Activated CD8-positive, alpha-beta T cell treated with anti-CD3 and anti-CD28 coated beads, Interleukin-2, amount 10 ng/mL, durations not matched to agents 7 days and 5 days (primary cell): Measurements from ENCODE around the gene EIF3A. TPM values are rescaled to one million over a fixed set of nuclear protein-coding genes. Genes with fewer than 3 reads are reported as not detected.
"Not testable (repeated sequence)": the region's sequence is repeated elsewhere in the genome, so short reads cannot be mapped to it uniquely, and the experiment has no call there.

Source experiments
- ATAC-seq: fragments of 150-1000 bp; cut with Tn5 transposase; one replicate; pipeline ENCODE4 v1.10.0; 2021; ENCODE audit warnings: moderate library complexity
- CTCF ChIA-PET: fragments of 350-600 bp; sonication (Branson Sonifier 250); formaldehyde crosslinking; loops from one replicate; lab custom pipeline; 2021; ENCODE audit warnings: antibody characterized with exemption; lab: Charles Lee
- POLR2A ChIA-PET: fragments of 350-600 bp; sonication (Branson Sonifier 250); formaldehyde crosslinking; loops from one replicate; lab custom pipeline; 2021; ENCODE audit warnings: antibody characterized with exemption; lab: Charles Lee
- DNase-seq: peaks from one replicate; pipeline ENCODE4 v3.0.0-alpha.2; 2020
- H3K27ac Mint-ChIP-seq: one replicate; pipeline ENCODE4 v1.8.0; 2021; ENCODE audit warnings: mild to moderate bottlenecking, mixed read lengths
- H3K27me3 Mint-ChIP-seq: one replicate; pipeline ENCODE4 v1.8.0; 2021; ENCODE audit warnings: low read depth, mixed read lengths
- H3K36me3 Mint-ChIP-seq: one replicate; pipeline ENCODE4 v1.8.0; 2021; ENCODE audit warnings: low read depth, mixed read lengths
- H3K4me1 Mint-ChIP-seq: one replicate; pipeline ENCODE4 v1.8.0; 2021; ENCODE audit warnings: low read depth, mixed read lengths
- H3K4me3 Mint-ChIP-seq: one replicate; pipeline ENCODE4 v1.8.0; 2021; ENCODE audit warnings: mild to moderate bottlenecking, mixed read lengths
- H3K9me3 Mint-ChIP-seq: one replicate; pipeline ENCODE4 v1.8.0; 2022; ENCODE audit warnings: mixed read lengths; ENCODE audit not compliant: insufficient read depth
- total RNA-seq, 2 experiments: library from RNA; stranded (reverse); gene quantifications; one replicate each; pipeline ENCODE4 v1.2.3, GENCODE V29; 2021

The EIF3A gene
- total RNA-seq, 2 experiments from 2014 or later, result 126 to 127 TPM

GRCh38 chr10:119096641-119097415 lies 16.2 kb upstream of the EIF3A start:
- ATAC-seq, H3K9me3 Mint-ChIP-seq, H3K36me3 Mint-ChIP-seq, H3K27ac Mint-ChIP-seq, H3K27me3 Mint-ChIP-seq, DNase-seq, H3K4me3 Mint-ChIP-seq: not testable (repeated sequence)
- peaks cover 31% of the 10 kb centered on the region for H3K4me1 Mint-ChIP-seq
- ChIA-PET POLR2A (interaction anchor here (0.8 to 1.8 kb wide), 3 partner anchors 8 to 35 kb away, joined by 4 to 6 read pairs (median 4); partner anchors contain the start of gene EIF3A), CTCF (interaction anchor here (1.1 kb wide), 1 partner anchor 15 kb away, joined by 3 read pairs; no protein-coding TSS in a partner anchor)

DNA sequence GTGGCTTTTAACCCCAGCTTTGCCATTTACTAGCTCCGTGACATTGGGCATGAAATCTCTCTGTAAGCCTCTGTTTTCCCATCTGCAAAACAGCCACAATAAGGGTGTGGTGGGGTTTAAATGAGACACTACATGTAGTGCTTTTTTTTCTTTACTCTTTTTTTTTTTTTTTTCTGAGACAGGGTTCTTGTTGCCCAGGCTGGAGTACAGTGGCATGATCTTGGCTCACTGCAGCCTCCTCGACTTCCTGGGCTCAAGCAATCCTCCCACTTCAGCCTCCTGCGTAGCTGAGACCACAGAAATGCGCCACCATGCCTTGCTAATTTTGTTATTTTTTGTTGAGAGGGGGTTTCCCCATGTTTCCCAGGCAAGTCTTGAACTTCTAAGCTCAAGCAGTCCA lies 15.0 kb upstream of the EIF3A start:
- Mint-ChIP-seq H3K36me3 (no peaks in the 10 kb centered on the region), H3K4me3 (no peak overlapping the region), H3K27ac (peak overlapping the region; percentile 26), H3K4me1 (peaks cover 37% of the 10 kb centered on the region), H3K9me3 (no peaks in the 10 kb centered on the region), H3K27me3 (no peaks in the 10 kb centered on the region)
- ChIA-PET POLR2A (interaction anchor here (0.9 to 1.8 kb wide), 3 partner anchors 9 to 36 kb away, joined by 3 to 4 read pairs (median 4); no protein-coding TSS in a partner anchor), CTCF (interaction anchor here (1.1 kb wide), 2 partner anchors 9 to 14 kb away, joined by 3 read pairs; no protein-coding TSS in a partner anchor)
- DNase-seq, result no peak
- ATAC-seq, result no peak

- DNase-seq, result peak; percentile 71
- ATAC-seq, result peak; percentile 87
- peak overlapping the region; percentile 44 for H3K4me3 Mint-ChIP-seq
- CTCF ChIA-PET, result interaction anchor here (0.6 to 1.6 kb wide), 2 partner anchors 10 to 13 kb away, joined by 3 to 7 read pairs; partner anchors contain the start of gene DENND10
- no peaks in the 10 kb centered on the region for H3K36me3 Mint-ChIP-seq
- no peaks in the 10 kb centered on the region for H3K9me3 Mint-ChIP-seq
- H3K27ac Mint-ChIP-seq, result peak overlapping the region; percentile 90
- peaks cover 3% of the 10 kb centered on the region for H3K27me3 Mint-ChIP-seq
- POLR2A ChIA-PET, result interaction anchor here (0.8 to 2.1 kb wide), 6 partner anchors 9 to 41 kb away, joined by 3 to 16 read pairs (median 14); partner anchors contain the start of genes DENND10 and EIF3A
- H3K4me1 Mint-ChIP-seq, result peaks cover 49% of the 10 kb centered on the region
Measured at GRCh38 chr10:119090968-119091367, 10.4 kb upstream of the EIF3A start.

DNA sequence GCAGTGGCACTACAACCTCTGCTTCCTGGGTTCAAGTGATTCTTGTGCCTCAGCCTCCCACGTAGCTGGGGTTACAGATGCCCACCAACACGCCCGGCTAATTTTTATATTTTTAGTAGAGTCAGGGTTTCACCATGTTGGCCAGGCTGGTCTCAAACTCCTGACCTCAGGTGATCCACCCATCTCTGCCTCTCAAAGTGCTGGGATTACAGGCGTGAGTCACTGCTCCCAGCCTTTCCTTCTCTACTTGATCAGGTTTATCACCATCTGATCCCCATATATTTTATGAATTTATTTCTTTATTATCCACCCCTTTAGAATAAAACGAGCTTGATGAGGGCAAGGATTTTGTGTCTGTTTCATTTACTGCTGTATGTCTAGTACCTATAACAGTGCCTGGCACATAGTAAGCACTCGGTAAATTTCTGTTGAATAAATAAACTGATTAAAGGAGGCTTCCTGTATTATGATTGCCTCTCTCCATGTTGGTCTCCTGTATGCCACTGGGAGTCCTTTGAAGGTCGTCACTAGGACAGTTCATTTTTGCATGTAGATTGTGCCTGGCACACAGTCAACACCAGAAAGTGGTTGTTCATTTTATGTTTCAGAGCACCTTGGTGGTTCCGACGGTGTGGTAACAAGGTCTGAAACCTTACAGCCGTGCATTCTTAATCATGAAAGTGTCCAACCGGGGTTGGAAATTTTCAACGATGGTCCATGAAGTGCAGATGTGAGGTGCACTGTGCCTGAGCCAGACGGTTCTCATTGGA lies 9.6 kb upstream of the EIF3A start:
- peak overlapping the region; percentile 42 for H3K4me3 Mint-ChIP-seq
- H3K27ac Mint-ChIP-seq, result peak overlapping the region; percentile 90
- H3K4me1 Mint-ChIP-seq, result peaks cover 47% of the 10 kb centered on the region
- ATAC-seq (peak; percentile 61), DNase-seq (peak; percentile 58)
- H3K36me3 Mint-ChIP-seq, result no peaks in the 10 kb centered on the region
- ChIA-PET CTCF (interaction anchor here (0.6 to 1.6 kb wide), 2 partner anchors 11 to 13 kb away, joined by 3 to 7 read pairs; partner anchors contain the start of gene DENND10), POLR2A (interaction anchor here (0.8 to 2.1 kb wide), 6 partner anchors 8 to 42 kb away, joined by 3 to 16 read pairs (median 14); partner anchors contain the start of genes DENND10 and EIF3A)
- peaks cover 7% of the 10 kb centered on the region for H3K27me3 Mint-ChIP-seq
- no peaks in the 10 kb centered on the region for H3K9me3 Mint-ChIP-seq

GRCh38 chr10:119087271-119087882 lies 6.8 kb upstream of the EIF3A start:
- Mint-ChIP-seq H3K36me3 (peaks cover 4% of the 10 kb centered on the region), H3K27ac (peak overlapping the region; percentile 5), H3K9me3 (no peaks in the 10 kb centered on the region), H3K27me3 (peaks cover 7% of the 10 kb centered on the region), H3K4me3 (no peak overlapping the region), H3K4me1 (peaks cover 43% of the 10 kb centered on the region)
- ChIA-PET POLR2A (no interaction called here), CTCF (no interaction called here)
- no peak for DNase-seq
- no peak for ATAC-seq

- Mint-ChIP-seq H3K27me3 (peaks cover 7% of the 10 kb centered on the region), H3K9me3 (no peaks in the 10 kb centered on the region), H3K36me3 (peaks cover 13% of the 10 kb centered on the region), H3K27ac (no peak overlapping the region), H3K4me1 (peaks cover 29% of the 10 kb centered on the region), H3K4me3 (no peak overlapping the region)
- ChIA-PET POLR2A (no interaction called here), CTCF (interaction anchor here (0.7 to 2.0 kb wide), 2 partner anchors 16 to 19 kb away, joined by 3 to 5 read pairs; partner anchors contain the start of gene DENND10)
- no peak for DNase-seq
- no peak for ATAC-seq
Measured at GRCh38 chr10:119084896-119085295, 4.3 kb upstream of the EIF3A start.

DNA sequence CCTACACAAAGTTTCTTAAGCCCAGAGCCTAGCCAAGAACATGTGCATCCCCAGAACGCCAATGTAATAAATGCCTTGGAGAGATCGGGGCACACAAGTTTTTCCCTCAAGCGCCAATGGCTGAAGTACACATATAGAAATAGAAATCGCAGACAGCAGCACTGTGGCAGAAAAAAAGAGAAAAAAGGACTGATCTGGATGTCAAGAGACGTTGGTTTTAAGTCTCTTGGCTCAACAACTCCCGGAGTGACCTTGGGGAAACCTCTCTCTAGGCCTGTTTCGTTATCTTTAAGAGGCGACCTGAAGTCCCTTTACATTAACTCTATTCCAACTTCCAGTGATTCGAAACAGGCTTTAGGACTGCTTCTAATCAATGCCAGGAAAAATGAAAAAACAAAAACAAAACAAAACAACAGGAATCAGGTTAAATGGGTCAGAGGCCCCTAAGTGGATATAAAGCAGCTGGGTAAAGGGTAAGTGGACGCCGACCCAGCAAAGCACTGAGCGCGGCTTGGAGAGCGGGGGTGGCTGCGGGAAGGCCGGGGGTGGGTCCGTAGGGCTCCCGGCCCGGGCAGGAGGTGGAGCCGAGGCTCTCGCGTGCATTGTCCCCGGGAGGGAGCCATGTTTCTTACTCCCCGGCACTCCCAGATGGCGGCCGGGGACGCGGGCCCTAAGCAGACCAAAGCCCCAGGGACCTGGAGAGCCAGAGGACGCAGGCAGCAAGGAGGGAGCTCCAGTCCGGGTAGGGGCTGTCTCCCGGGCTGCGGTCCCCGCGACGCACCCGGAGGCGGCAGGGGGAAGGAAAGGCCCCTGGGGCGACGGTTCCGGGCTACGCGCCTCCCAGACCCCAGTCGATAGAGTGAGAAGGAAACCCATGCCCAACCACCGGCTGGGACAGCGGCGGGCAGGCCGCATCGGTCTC lies 757 bp downstream of the EIF3A start:
- peak; percentile 79 for DNase-seq
- ChIA-PET CTCF (interaction anchor here (0.6 to 1.4 kb wide), 4 partner anchors 10 to 126 kb away, joined by 3 to 5 read pairs (median 3); no protein-coding TSS in a partner anchor), POLR2A (interaction anchor here (0.6 to 3.7 kb wide), 17 partner anchors 9 to 157 kb away, joined by 3 to 34 read pairs (median 6); partner anchors contain the start of gene DENND10)
- ATAC-seq, result peak; percentile 75
- Mint-ChIP-seq H3K4me3 (peak overlapping the region; percentile 94), H3K27me3 (no peaks in the 10 kb centered on the region), H3K4me1 (peaks cover 40% of the 10 kb centered on the region), H3K9me3 (no peaks in the 10 kb centered on the region), H3K27ac (peak overlapping the region; percentile 96), H3K36me3 (peaks cover 47% of the 10 kb centered on the region)

DNA sequence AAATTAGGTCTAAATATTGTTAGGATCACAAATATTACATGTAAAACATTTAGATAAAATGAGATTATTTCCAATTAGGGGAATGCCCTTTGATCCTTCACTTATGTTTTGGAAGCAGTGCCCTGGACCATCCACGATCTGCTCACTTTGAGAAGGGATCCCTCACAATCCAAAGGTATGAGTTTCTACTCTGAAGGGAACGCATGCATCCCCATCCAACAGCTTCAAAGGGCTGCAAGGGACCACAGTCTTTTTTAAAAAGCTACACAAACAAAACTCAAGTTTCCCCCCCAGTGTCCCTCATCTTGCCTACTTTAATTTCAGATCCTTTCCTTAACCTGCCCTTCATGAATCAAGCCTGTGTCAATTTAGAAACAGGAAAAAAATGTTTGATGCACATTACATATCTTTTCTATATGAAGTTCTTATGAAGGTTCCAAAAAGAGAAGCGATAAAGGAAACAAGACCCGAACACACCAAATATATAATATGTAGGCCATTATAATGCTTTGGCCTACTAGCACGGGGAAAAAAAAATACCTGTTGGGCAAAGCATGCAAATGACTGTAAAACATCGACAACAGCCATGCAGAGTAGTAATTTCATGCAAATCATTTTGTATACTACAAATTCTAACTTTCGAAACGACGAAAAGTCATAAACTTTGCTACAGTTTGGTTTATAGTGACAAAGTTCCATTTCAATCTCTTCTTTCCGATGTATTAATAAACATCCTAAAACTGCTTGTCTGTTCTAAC lies 2.0 kb downstream of the EIF3A start:
- DNase-seq (no peak), ATAC-seq (no peak)
- Mint-ChIP-seq H3K27me3 (no peaks in the 10 kb centered on the region), H3K36me3 (peaks cover 54% of the 10 kb centered on the region), H3K27ac (peak overlapping the region; percentile 96), H3K4me3 (peak overlapping the region; percentile 94), H3K9me3 (no peaks in the 10 kb centered on the region), H3K4me1 (peaks cover 47% of the 10 kb centered on the region)
- ChIA-PET POLR2A (interaction anchor here (1.2 to 3.7 kb wide), 3 partner anchors 12 to 53 kb away, joined by 4 to 34 read pairs (median 10); partner anchors contain the start of gene DENND10), CTCF (interaction anchor here (1.4 kb wide), 1 partner anchor 46 kb away, joined by 3 read pairs; no protein-coding TSS in a partner anchor)

- no peaks in the 10 kb centered on the region for H3K27me3 Mint-ChIP-seq
- H3K4me1 Mint-ChIP-seq, result peaks cover 44% of the 10 kb centered on the region
- H3K4me3 Mint-ChIP-seq, result no peak overlapping the region
- ChIA-PET CTCF (no interaction called here), POLR2A (interaction anchor here (0.6 to 0.7 kb wide), 3 partner anchors 20 to 46 kb away, joined by 3 read pairs; no protein-coding TSS in a partner anchor)
- ATAC-seq (no peak), DNase-seq (no peak)
- peak overlapping the region; percentile 53 for H3K27ac Mint-ChIP-seq
- H3K36me3 Mint-ChIP-seq, result peaks cover 70% of the 10 kb centered on the region
- no peaks in the 10 kb centered on the region for H3K9me3 Mint-ChIP-seq
Measured at GRCh38 chr10:119073584-119073983, 7.0 kb downstream of the EIF3A start.
